ENCODE results near the gene CHRNB1. TPM values are rescaled to one million over a fixed set of nuclear protein-coding genes. Genes with fewer than 3 reads are reported as not detected.

Gene CHRNB1
- total RNA-seq, 1 donor, result 26.1 TPM

Other genes starting within 250 kb of the CHRNB1 start
- gene DLG4, start 225.2 kb upstream of the CHRNB1 start, total RNA-seq, result 26.9 TPM
- 191 TPM for gene ACADVL, start 225.1 kb upstream of the CHRNB1 start, total RNA-seq
- gene DVL2, start 210.5 kb upstream of the CHRNB1 start, total RNA-seq, result 78.6 TPM
- gene PHF23, start 205.6 kb upstream of the CHRNB1 start, total RNA-seq, result 24.2 TPM
- gene GABARAP, start 202.6 kb upstream of the CHRNB1 start, total RNA-seq, result 121 TPM
- gene CTDNEP1, start 193.3 kb upstream of the CHRNB1 start, total RNA-seq, result 62.7 TPM
- gene ELP5, start 192.8 kb upstream of the CHRNB1 start, total RNA-seq, result 54.7 TPM
- 9.7 TPM for gene CLDN7, start 182.6 kb upstream of the CHRNB1 start, total RNA-seq
- 1.9 TPM for gene SLC2A4, start 163.3 kb upstream of the CHRNB1 start, total RNA-seq
- 0.27 TPM for gene YBX2, start 150.4 kb upstream of the CHRNB1 start, total RNA-seq
- 522 TPM for gene EIF5A, start 137.4 kb upstream of the CHRNB1 start, total RNA-seq
- 70.3 TPM for gene GPS2, start 129.7 kb upstream of the CHRNB1 start, total RNA-seq
- gene NEURL4, start 115.7 kb upstream of the CHRNB1 start, total RNA-seq, result 37.4 TPM
- 109 TPM for gene ACAP1, start 108.5 kb upstream of the CHRNB1 start, total RNA-seq
- gene KCTD11, start 92.9 kb upstream of the CHRNB1 start, total RNA-seq, result 5.1 TPM
- not detected for gene TMEM95, start 89.9 kb upstream of the CHRNB1 start, total RNA-seq
- 4.3 TPM for gene TNK1, start 64.0 kb upstream of the CHRNB1 start, total RNA-seq
- gene PLSCR3, start 50.5 kb upstream of the CHRNB1 start, total RNA-seq, result 26.9 TPM
- 141 TPM for gene TMEM256, start 41.0 kb upstream of the CHRNB1 start, total RNA-seq
- 6.7 TPM for gene NLGN2, start 37.2 kb upstream of the CHRNB1 start, total RNA-seq
- not detected for gene SPEM1, start 24.7 kb upstream of the CHRNB1 start, total RNA-seq
- gene SPEM2, start 19.4 kb upstream of the CHRNB1 start, total RNA-seq, result under 0.01 TPM
- gene SPEM3, start 16.2 kb upstream of the CHRNB1 start, total RNA-seq, result not detected
- 17.0 TPM for gene TMEM102, start 9.6 kb upstream of the CHRNB1 start, total RNA-seq
- 0.54 TPM for gene FGF11, start 5.5 kb upstream of the CHRNB1 start, total RNA-seq
- gene ZBTB4, start 34.6 kb downstream of the CHRNB1 start, total RNA-seq, result 17.8 TPM
- gene SLC35G6, start 36.4 kb downstream of the CHRNB1 start, total RNA-seq, result not detected
- 234 TPM for gene POLR2A, start 39.3 kb downstream of the CHRNB1 start, total RNA-seq
- gene TNFSF12, start 104.0 kb downstream of the CHRNB1 start, total RNA-seq, result 11.0 TPM
- gene TNFSF13, start 113.7 kb downstream of the CHRNB1 start, total RNA-seq, result 15.3 TPM
- gene SENP3, start 116.9 kb downstream of the CHRNB1 start, total RNA-seq, result 50.1 TPM
- 16.4 TPM for gene CD68, start 134.6 kb downstream of the CHRNB1 start, total RNA-seq
- gene MPDU1, start 138.8 kb downstream of the CHRNB1 start, total RNA-seq, result 118 TPM
- gene SOX15, start 145.0 kb downstream of the CHRNB1 start, total RNA-seq, result 0.81 TPM
- 22.6 TPM for gene FXR2, start 169.8 kb downstream of the CHRNB1 start, total RNA-seq
- gene SAT2, start 182.8 kb downstream of the CHRNB1 start, total RNA-seq, result 14.0 TPM
- gene SHBG, start 185.1 kb downstream of the CHRNB1 start, total RNA-seq, result not detected
- gene ATP1B2, start 205.9 kb downstream of the CHRNB1 start, total RNA-seq, result not detected
- 72.4 TPM for gene TP53, start 242.4 kb downstream of the CHRNB1 start, total RNA-seq
- 14.5 TPM for gene WRAP53, start 243.4 kb downstream of the CHRNB1 start, total RNA-seq